Activated CD4-positive, CD25-positive, alpha-beta regulatory T cell (primary cell): ENCODE results near the gene UAP1.

Experiments used
- DNase-seq, 4 experiments: peaks; one replicate each; lab custom pipeline; 2025; lab: John Stamatoyannopoulos, UW

Gene UAP1

DNA sequence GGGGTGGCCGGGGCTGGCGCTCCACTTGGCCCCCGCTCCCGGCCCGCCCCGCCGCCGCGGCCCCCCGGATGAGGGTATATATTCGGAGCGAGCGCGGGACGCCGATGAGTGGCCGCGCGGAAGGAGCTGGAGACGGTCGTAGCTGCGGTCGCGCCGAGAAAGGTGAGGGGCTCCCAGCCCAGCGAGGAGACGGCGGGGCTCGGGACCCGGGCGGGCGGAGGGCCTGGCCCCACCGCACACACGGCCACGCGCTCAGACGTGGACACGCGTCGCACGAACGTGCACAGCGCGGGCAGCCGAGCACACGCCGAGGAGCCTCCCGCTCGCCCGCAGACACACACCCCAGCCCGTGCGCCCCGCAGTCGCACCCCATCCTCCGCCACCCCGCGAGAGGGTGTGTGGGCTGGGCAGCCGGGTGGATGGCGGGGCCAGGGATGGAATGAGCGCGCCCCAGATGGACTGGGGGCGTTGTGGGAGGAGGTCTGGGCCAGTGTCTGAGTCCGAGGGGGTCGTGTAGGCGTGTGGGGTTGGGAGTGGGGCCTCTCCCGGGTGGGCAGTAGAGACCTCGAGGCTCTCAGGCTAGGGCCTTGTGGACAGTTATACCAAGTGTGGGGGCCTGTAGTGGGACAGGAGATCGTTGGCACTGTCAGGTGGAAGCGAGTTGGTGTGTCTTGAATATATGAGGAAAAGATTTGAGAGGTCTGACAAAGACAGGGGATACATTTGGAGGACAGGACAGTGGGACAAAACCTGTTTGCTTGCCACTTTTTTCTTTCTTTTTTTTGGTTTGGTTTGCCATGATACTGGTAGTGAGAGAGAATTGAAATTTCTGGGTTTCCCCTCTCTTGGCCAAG lies at the start of gene UAP1:
UAP1 (plus strand) TSS at position 107 of the 854 bp plus-strand sequence. CDS start 4,347 bp downstream, outside the sequence.
- peak in 1 of 4 experiments; percentile 9 for DNase-seq

DNA sequence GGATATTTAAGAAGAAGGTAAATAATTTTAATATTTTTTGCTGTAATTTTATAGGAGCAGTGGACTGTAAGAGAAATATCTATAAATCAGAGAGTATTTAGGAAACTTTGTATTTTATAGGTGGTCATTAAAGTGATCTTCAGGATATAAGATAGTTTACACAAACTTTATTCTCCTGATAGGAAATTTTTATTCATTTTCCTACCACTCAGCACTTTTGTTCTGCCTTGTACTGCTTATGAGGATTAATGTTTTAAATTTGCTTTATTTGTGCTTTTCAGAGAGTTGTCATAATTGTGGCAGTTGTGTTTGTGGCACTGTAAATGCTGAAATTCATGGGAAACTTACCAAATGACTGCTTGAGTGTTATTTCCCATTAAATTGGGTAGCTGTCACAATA lies 34.2 kb upstream of the UAP1 start:
- no peak for DNase-seq

DNA sequence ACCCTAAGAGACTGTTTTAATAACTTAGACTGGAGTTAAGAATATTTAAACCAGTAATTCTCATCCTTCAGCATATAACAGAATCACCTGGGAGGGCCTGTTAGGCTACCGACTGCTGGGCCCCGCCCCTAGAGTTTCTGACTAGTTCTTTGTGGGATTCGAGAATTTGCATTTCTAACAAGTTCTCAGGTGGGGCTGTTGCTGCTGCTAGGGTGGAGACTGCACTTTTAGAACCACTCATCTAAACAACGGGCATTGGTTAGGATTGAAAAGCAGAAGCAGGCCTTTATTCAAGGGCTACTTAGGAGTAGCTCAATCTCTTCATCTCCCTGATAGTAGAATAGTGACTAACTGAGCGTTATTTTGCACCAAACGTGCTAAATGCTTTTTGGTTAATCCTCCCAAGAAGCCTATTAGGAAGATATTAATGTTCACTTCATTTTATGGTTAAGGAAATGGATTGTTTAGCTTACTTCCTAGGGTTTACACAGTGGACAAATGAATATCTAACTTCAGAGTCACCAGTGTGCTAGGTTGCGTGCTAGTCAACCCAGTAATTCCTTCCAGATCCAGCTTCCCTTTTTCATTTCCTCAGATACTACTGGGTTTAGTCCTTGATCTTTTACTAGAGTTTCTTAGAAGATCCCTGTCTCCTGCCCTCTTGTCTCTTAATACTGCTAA lies 31.1 kb upstream of the UAP1 start:
- DNase-seq, result no peak

DNA sequence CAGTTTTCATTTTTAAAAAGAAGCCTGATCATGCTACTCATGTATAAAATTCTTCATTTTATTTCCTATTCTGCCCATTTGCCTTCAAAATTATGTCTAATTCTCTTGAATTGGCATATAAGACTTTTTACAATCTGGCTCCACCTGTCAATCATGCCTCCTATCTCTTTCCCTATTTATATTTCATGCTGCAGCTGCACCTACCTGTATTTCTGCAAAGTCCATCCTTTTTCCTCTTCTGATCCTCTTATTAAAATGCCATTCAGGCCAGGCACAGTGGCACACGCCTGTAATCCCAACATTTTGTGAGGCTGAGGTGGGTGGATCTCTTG lies 30.6 kb upstream of the UAP1 start:
- no peak for DNase-seq

DNA sequence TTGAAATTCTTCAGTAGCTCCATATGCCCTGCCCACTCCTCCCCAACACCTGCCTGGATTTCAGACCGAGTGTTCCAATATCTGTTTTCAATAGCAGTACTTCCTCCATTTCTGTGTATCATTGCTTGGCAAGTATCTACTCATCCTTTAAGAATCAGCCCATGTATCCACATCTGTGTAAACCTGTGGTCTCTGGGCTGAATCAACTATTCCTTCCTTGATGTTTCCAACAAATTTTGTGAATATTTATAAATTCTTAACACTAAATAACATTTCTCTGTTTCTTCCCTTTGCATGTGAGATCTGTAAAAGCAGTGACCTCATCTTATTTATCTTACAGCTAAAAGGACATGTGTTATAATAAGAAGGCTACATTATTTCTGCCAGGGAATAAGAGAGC lies 26.0 kb upstream of the UAP1 start:
- no peak for DNase-seq

DNA sequence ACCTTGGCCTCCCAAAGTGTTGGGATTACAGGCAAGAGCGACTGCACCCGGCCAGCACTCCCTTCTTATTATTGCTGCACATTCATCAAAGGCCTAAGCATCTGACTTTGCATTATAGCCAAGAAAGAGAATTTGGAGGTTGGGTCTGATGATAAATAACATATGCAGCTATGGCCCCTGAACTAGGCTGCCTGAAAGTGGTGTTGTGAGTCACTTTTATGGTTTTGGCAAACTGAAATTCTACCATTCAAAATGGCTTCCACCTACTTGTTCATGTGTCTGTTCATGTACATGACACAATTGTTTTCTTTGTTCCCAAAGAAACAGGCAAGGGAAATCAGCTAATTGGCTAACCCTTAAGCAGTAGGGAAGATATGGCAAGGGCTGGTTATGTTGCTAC lies 25.0 kb upstream of the UAP1 start:
- no peak for DNase-seq

DNA sequence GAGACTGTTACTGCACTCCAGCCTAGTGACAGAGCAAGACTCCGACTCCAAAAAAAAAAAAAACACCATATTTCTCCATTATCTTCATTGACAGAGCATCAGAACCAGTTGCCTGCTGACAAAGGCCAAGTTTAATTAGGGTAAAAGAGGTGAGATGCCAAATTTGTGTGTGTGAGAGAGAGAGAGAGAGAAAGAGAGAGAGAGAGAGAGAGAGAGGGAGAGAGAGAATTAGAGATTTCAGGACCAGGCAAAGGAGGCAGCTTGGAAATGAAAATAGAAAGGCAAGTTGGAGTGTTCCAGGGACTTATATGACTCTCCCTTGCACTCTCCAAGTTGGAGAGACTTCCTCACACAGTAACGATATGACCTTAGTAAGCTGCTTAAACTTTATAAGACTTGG lies 24.3 kb upstream of the UAP1 start:
- no peak for DNase-seq

DNA sequence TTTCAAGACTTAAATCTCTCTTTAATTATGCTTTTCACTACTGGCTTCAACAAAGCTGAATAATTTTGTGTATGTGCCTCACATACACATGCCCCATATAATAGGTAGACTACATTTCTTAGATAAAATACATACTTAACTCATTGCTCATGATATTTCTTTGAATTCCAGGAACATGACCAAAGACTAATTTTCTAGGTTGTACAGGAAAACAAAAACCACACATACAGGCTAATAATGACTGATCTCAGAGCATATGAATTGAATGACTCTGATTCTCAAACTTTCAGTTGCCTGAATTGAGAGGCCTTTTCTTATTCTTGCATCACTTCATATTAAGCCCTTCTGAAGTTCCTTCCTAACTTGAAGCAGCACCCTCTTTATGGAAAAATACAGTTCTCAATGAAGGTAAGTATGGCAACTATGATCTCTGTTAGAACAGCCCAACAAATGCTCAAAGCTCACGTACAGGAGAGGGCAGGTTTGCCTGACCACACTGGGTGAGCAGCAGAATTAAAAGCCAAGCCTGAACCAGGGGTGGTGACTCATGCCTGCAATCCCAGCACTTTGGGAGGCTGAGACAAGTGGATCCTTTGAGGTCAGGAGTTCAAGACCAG lies 22.6 kb upstream of the UAP1 start:
- DNase-seq, result no peak

DNA sequence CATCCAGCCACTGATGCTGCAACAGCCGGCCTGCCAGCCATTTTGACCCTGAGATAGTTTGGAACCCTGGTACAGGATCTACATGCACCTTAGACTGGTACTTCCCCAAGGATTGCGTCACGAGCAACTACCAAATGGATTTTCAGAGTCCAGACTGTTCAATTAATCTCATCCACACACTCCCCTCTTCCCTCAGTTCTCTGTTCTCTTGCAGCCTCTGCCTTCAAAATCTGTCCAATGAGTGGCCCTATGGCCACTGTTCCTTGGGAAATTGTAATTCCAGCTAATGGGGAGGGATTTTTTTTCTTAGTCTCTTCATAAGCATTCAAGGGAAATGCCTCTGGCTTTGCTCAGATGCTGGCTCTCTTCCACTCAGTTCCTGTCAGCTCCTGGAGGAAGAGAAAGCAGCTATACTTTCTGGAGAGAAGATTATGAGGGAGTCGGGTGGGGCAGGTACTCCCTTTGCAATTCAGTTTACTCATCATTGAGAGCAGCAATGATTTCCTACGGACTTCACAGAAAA lies 19.8 kb upstream of the UAP1 start:
- no peak for DNase-seq

DNA sequence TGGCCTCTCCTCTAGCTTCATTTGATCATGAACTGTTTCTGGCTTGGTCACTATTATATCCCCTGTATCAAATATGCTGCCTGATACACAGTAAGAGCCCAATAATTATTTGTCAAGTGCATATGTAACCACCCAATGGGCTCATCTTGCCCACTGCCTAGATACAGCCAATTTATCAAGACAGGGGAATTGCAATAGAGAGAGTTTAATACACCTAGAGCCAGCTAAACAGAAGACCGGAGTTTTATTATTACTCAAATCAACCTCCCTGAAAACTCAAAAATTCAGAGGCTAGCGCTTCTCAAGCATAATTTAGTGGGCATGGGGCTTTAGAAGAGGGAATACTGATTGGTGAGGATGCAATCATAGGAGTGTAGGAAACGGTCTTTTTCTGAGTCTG lies 18.3 kb upstream of the UAP1 start:
- DNase-seq, result no peak

DNA sequence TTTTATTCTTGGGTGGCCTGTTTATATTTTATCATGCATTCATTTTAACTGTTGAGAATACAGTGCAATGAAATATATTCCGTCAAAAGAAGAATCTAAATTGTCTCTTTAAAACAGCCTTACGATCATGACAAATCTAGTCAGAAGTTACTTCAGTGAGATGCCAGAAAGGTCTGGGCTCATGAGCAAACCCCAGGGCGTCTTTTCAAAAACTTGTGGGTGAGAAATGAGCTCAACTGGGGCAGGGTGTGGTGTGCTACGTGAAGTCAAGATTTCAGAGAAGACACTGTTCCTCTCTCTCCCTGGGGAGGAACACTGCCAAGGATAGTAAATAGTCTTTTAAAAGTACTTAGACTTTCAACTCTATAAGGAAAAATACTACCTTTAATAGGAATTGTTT lies 13.4 kb upstream of the UAP1 start:
- no peak for DNase-seq

DNA sequence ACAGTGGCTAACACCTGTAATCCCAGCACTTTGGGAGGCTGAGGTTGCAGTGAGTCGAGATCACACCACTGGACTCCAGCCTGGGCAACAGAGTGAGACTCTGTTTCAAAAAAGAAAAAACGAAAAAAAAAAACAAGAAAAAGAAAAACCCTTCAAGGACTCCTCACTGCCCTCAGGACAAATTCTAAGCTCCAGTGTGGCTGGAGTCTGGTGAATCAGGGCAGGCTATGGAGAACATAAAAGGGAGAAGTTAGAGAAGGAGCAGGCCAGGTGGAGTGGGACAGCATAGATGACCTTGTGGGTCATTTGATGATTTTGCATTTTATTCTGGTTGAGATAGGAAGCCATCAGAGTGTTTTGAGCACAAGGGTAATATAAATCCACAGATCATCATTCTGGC lies 12.5 kb upstream of the UAP1 start:
- DNase-seq, result no peak

DNA sequence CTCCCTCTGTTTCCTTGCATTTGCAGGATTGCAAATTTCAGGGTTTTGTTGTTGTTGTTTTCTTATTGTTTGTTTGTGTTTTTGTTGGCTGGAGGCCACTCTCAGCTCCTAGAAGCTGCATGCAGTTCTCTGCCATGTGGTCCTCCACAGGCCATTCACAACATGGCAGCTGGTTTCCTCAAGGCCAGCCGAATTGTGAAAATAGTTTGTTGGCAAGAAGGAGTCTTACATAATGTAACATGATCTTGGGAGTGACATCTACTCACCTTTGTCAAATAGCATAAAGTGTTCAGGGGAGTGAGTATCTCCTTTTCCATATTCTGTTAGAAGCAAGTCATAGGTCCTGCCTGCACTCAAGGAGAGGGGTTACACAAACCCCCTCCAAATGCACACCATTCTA lies 10.6 kb upstream of the UAP1 start:
- no peak for DNase-seq

DNA sequence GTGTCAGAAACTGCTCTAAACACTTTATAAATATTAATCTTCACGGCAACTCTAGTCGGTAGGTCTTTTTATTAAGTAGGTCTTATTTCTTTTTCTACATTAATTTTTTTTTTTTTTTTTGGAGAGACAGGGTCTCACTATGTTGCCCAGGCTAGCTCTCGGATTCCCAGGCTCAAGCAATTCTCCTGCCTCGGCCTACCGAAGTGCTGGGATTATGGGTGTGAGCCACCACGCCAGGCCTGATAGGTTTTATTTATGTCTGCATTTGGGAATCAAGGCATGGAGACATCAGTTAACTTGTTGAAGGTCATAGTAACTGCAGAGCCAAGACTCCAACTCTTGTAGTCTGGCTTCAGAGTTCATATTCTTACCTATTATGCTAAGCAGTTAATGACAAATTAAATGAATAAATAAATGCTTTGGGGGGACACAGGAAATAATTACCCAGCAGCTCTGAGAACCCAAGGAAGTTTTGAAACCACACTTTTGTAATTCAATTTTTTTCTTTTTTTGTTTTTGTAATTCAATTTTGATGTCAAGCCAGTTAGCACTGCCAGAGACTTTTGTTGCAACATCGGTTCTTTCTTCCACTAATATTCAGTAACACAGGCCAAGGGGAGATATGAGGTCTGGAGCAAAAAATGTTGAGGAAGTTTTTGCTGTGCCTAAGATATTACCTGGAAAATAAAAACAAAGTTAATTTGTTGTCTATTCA lies 9.4 kb upstream of the UAP1 start:
- DNase-seq, result no peak

DNA sequence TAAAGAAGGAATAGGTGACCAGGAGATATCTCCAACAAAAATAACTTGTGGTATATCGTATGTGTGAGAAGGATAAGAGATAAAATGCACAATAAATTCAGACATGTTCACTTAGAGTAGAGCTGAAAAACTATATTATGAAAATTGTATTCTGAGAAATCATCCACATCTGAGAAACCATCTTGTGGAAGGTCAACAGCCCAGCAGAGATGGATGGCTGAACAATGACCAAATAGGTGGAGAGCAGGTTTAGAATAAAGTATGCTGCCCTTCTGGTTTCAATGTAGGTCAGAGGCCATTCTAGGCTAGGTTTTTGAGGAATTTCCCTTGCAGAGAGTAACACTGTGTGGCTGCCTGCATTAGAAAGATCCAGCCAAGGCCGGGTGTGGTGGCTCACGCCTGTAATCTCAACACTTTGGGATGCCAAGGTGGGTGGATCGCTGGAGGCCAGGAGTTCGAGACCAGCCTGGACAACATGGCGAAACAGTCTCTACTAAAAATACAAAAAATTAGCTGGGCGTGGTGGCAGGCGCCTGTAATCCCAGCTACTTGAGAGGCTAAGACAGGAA lies 8.8 kb upstream of the UAP1 start:
- no peak for DNase-seq

DNA sequence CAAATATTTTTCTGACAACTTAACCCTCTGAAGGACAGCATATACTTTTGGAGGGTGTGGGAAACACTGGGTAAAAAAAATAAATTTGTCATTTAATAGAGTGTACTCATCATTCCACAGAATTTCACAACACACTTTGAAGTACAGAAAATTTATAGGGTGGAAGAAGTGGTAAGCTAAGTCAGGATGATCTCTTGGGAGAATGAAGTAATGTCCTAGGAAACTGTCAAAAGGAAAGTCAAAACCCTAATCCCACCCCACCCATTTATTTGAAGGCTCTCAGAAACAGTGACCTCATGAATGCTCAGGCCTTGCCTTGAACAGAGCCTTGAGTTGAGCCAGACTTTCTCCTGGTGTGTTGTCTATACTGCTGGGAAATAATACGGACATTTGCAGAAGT lies 7.3 kb upstream of the UAP1 start:
- no peak for DNase-seq

DNA sequence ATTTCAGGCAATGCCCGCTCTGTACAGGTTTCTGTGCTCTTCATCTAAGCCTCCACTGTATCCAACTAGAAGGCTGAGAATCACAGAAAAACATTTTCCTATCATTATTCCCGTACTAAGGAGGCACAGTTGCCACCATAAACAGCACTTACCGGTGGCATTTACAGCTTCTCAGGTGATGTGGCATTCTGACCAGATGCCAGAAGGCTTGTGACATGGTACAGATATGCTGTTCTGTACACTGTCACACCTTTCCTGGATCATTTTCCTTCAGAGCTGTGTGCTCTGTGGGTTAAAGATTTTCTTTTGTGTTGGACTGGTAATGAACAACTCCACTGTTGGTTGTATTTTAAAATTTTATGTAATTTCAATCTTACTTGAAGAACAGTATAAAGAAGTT lies 4.0 kb upstream of the UAP1 start:
- no peak for DNase-seq

DNA sequence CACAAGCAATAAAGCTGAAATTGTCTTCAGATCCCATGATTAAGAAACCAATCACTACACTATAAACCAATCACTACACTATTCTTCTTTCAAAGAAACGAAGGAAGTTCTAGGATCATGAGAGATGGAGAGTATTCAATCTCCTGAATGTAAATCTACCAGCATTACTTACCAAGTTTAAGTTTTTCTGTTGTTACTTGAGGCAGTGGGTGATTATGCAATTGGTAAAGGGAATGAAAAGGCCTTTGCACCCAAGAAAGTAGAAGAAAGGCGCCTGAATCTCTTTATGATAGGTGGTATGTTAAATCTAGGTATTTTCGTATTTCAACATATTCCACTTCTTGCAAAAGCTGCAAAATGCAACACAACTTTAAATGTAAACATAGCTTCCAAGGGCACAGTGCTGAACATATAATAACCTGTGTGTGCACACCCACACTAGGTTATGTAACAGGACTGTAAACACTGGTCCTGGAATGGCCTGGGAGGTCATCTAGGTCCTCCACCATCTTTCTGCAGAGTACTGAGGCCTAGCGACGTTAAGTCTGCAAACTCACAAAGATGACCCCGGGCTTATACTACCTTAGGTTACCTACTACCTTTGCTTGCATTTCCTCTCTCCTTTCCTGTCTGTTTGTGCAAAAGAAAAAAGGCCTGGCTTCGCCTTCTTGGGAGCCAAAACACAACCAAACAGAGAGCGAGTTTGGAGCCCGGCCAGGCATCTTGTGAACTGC lies 1.1 kb upstream of the UAP1 start:
- DNase-seq, result no peak

DNA sequence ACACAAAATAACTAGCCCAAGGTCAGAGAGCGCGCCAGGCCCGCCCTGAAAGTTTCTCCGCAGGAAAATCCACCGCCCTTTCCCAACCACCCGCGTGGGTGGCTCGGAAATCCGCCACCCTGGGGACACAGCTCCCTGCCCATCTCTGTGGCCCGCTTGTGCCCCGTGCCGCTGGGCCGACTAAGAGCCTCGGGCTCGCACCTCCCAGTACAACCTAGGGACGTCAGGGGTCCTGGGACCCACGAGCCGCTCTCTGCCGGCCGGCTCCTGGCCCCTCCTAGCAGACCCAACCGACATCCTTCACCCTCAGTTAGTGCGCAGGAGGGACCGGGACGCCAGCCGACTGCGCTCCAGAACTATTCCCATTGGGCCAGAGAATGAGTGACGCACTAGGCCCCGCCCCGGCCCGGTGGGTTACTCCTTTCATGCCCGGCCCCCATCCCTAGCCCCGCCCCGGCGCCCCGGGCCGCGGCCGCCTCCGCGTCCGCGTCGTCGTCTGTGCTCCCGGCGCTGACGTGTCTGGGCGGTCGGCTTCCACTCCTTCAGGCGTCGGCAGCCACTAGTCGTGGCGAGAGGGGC lies 396 bp upstream of the UAP1 start:
- DNase-seq, result peak; percentile 94 to 97 (median 96)

DNA sequence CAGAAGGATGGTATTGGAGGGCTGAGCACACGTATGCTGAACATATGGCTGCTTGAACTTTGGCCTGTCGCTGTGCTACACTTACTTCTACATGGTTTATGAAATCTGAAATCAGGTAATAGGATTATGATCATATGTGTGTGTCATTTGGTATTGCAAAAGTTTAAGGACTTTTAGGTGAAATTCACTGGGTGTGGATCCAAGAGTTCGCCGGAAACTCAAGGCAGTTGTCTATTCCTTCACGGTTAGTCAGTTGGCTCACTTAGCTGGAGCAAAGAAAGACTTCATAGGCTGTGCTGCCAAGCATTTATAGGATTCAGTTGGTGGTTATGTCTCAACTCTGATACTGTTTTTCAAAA lies 927 bp downstream of the UAP1 start:
- DNase-seq, result no peak

DNA sequence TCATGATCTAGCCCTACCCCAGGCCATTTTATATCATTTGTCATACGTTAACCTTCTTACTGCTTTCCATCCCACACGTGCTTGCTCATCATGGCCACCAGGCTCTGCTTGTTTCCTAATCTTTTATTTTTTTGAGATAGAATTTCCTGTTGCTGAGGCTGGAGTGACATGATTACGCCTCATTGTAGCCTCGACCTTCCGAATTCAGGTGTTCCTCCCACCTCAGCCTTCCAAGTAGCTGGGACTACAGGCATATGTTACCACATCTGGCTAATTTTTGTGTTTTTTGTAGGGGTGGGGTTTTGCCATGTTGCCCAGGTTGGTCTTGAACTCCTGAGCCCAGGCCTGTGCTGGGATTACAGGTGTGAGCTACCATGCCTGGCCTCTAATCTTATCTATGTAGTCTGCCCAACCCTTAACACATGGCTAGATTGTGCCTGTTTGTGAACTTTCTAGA lies 3.3 kb downstream of the UAP1 start:
- no peak for DNase-seq
